ENCODE measurements around the gene DNHD1. TPM values are rescaled to one million over a fixed set of nuclear protein-coding genes. Genes with fewer than 3 reads are reported as not detected.
A peak's percentile ranks its signal among the peaks of the same experiment; 100 is the strongest.

The DNHD1 gene
- total and polyA plus RNA-seq, 2 of the 13 experiments (the other 11 are each of a cell fraction or from before 2014, with no cell fraction given), result 2.7 to 9.3 TPM

DNA sequence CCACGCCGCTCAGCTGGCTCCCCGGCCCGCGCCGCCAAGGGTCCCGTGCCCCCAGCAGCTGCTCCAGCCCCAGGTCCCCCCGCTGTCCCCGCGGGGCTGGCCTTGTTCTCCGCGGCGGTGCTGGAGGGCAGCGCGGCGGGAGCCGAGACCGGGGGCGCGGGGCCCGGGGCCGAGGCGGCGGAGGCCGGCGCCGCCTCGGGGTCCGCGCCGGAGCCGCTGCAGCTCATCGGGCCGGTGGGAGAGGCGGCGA lies 114.8 kb downstream of the DNHD1 start:
- no peak for FAIRE-seq

DNA sequence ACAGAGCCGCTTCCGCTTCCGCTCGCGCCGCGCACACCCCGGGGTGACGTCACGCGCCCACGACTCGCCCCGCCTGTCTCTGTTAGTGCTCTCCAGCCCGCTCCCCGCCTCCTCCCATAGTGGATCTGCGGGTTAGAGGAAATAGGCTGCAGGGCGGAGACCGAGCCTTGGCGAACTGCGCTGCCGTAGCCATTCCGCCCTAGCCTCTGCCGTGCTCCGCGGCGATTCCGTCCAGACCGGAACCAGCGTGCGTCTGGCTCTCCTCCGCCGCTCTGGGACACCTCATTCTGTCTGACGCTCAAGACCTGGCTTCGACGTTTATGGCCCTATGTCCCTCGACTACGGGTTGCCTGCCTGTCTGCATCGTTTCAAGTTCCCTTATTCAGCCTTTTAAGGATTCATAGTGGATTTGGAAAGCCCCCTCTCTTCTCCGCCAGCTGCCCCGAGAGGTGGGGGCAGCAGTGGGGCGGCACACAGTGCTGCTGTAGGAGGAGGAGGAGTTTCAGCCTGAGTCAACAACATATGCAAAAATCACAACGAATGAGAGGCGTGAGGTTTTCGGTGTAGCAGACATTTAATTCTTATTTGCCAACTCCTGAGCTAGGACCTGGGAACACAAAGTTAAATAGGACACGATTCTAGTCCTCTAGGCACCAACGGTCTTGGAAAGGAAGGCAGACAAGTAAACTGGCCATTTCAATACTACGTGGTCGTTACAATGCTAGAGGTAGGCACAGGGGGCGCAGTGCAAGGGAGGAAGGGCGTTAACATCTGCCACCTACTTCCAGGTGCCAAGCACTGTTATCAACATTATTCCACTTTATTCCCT lies 115.3 kb downstream of the DNHD1 start, which contains the start of gene TAF10:
Gene TAF10, minus strand, starts transcription at position 4 of the 829 bp plus-strand sequence. CDS start 27 bp downstream, outside the sequence.
- intact Hi-C loops (cut with micrococcal nuclease; ENCODE audit: unreplicated experiment), result loop anchor here (1.0 to 5.0 kb wide), 2 partner anchors 71 to 130 kb away; partner anchors contain the start of genes ARFIP2, MRPL17 and TIMM10B
- Histone ChIP-seq H3K27ac (ENCODE audit: extremely low read length, insufficient read depth, low read length) (peak within 1 kb of the TSS; percentile 93), H3K36me3 (replicated peaks in 1 of 2; ENCODE audit: control insufficient read depth in 1 of 2, insufficient read depth in 2 of 2, low read length in 2 of 2) (peaks cover 24 to 50% of the 10 kb centered on the region in 2 experiments), H3K4me1 (ENCODE audit: insufficient read depth, low read length) (peaks cover 36% of the 10 kb centered on the region), H3K27me3 (ENCODE audit: control insufficient read depth in 1 of 2, insufficient read depth in 2 of 2, low read length in 2 of 2) (no peaks in the 10 kb centered on the region), H2AFZ (ENCODE audit: low read length) (no peak within 1 kb of the TSS), H4K20me1 (ENCODE audit: insufficient read depth, low read length) (no peaks in the 10 kb centered on the region), H3K9me3 (ENCODE audit: low read length) (no peaks in the 10 kb centered on the region), H3K9ac (ENCODE audit: insufficient read depth, low read depth, low read length) (peak within 1 kb of the TSS; percentile 96), H3K4me2 (ENCODE audit: low read depth, low read length) (peak within 1 kb of the TSS; percentile 96), H3K79me2 (ENCODE audit: insufficient read depth, low read length) (peaks cover 7% of the 10 kb centered on the region), H3K4me3 (replicated peaks in 1 of 3; ENCODE audit: insufficient read depth in 1 of 3, low read depth in 2 of 3, low read length in 3 of 3) (peak within 1 kb of the TSS; percentile 81 to 93 (median 86))
- peak; percentile 87 for DNase-seq (ENCODE audit: low spot score)
- ChIA-PET CTCF (ENCODE audit: low intra/inter-chr PET ratio, low total read pairs) (no interaction called here), POLR2A (interaction anchor here (0.6 to 3.1 kb wide), 10 partner anchors 8 to 222 kb away, joined by 3 to 24 read pairs (median 4); partner anchors contain the start of genes ARFIP2, ILK, MRPL17 and RRP8)
- TSS peak; percentile 96 for BruUV-seq (replicated peaks)
- WGBS (ENCODE audit: low lambda C conversion rate), result 2% methylated on average over 14 of the region's 51 CpGs
- in situ Hi-C loops (cut with HindIII; ENCODE audit: extremely low pct_ligation_motif_present, low pct_unique_long_range_greater_than_20kb), result no loop called here
- FAIRE-seq, result peak; percentile 68
- ATAC-seq, result peak; percentile 92
- no peak for TF ChIP-seq ZNF446 (CRISPR knock-in tag; IDR thresholded peaks at IDR 0.05)
- TF ChIP-seq ZNF570 (CRISPR knock-in tag; IDR thresholded peaks at IDR 0.05; ENCODE audit: borderline replicate concordance), result no peak
- no peak for TF ChIP-seq MAF1 (CRISPR knock-in tag; IDR thresholded peaks at IDR 0.05; ENCODE audit: borderline replicate concordance)
- TF ChIP-seq, protein P1, sequence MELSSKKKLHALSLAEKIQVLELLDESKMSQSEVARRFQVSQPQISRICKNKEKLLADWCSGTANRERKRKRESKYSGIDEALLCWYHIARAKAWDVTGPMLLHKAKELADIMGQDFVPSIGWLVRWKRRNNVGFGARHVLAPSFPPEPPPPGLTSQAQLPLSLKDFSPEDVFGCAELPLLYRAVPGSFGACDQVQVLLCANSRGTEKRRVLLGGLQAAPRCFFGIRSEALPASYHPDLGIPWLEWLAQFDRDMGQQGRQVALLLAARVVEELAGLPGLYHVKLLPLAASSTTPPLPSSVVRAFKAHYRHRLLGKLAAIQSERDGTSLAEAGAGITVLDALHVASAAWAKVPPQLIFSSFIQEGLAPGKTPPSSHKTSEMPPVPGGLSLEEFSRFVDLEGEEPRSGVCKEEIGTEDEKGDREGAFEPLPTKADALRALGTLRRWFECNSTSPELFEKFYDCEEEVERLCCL (CRISPR knock-in tag; IDR thresholded peaks at IDR 0.05; ENCODE audit: borderline replicate concordance), result 0 out of 2 replicates have a peak, but pooled peaks have one; percentile 67
- no peak for TF ChIP-seq RFX1 (IDR thresholded peaks at IDR 0.05)
- TF ChIP-seq, protein P2, sequence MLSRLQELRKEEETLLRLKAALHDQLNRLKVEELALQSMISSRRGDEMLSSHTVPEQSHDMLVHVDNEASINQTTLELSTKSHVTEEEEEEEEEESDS (CRISPR knock-in tag; IDR thresholded peaks at IDR 0.05; ENCODE audit: borderline replicate concordance), result 0 out of 2 replicates have a peak, but pooled peaks have one; percentile 4
- no peak for TF ChIP-seq ZNF496 (CRISPR knock-in tag; IDR thresholded peaks at IDR 0.05; ENCODE audit: insufficient replicate concordance)
- TF ChIP-seq AKAP8 (CRISPR knock-in tag; IDR thresholded peaks at IDR 0.05), result peak; percentile 86
- TF ChIP-seq ZNF251 (CRISPR knock-in tag; IDR thresholded peaks at IDR 0.05), result no peak
- TF ChIP-seq ZNF724P (CRISPR knock-in tag; IDR thresholded peaks at IDR 0.05; ENCODE audit: borderline replicate concordance), result 0 out of 2 replicates have a peak, but pooled peaks have one; percentile 49

More for the DNA sequence above, 114.8 kb downstream of the DNHD1 start:
- intact Hi-C loops (cut with micrococcal nuclease; ENCODE audit: unreplicated experiment) (loop anchor here (1.0 to 5.0 kb wide), 2 partner anchors 71 to 130 kb away; partner anchors contain the start of genes ARFIP2, MRPL17 and TIMM10B), in situ Hi-C loops (cut with HindIII; ENCODE audit: extremely low pct_ligation_motif_present, low pct_unique_long_range_greater_than_20kb) (no loop called here)
- H3K4me3 ChIP-seq (replicated peaks in 1 of 3; ENCODE audit: insufficient read depth in 1 of 3, low read depth in 2 of 3, low read length in 3 of 3), result peak overlapping the region; percentile 81 to 93 (median 86)
- POLR2A ChIA-PET, result interaction anchor here (0.6 to 3.1 kb wide), 9 partner anchors 8 to 222 kb away, joined by 3 to 24 read pairs (median 4); partner anchors contain the start of genes ARFIP2, ILK, MRPL17 and RRP8
- H4K20me1 ChIP-seq (ENCODE audit: insufficient read depth, low read length), result no peaks in the 10 kb centered on the region
- CTCF ChIA-PET (ENCODE audit: low intra/inter-chr PET ratio, low total read pairs), result no interaction called here
- peak overlapping the region; percentile 96 for H3K4me2 ChIP-seq (ENCODE audit: low read depth, low read length)
- H3K9ac ChIP-seq (ENCODE audit: insufficient read depth, low read depth, low read length), result peak overlapping the region; percentile 96
- no peaks in the 10 kb centered on the region for H3K27me3 ChIP-seq (ENCODE audit: control insufficient read depth in 1 of 2, insufficient read depth in 2 of 2, low read length in 2 of 2)
- peak overlapping the region; percentile 93 for H3K27ac ChIP-seq (ENCODE audit: extremely low read length, insufficient read depth, low read length)
- DNase-seq (ENCODE audit: low spot score) (no peak), ATAC-seq (no peak)
- BruUV-seq (replicated peaks), result no TSS peak
- WGBS (ENCODE audit: low lambda C conversion rate), result no CpG with 5 or more reads among the region's 36 CpGs
- H3K9me3 ChIP-seq (ENCODE audit: low read length), result no peaks in the 10 kb centered on the region
- peaks cover 12% of the 10 kb centered on the region for H3K79me2 ChIP-seq (ENCODE audit: insufficient read depth, low read length)
- H2AFZ ChIP-seq (ENCODE audit: low read length), result no peak overlapping the region
- peaks cover 40% of the 10 kb centered on the region for H3K4me1 ChIP-seq (ENCODE audit: insufficient read depth, low read length)
- peaks cover 24 to 52% of the 10 kb centered on the region in 2 experiments for H3K36me3 ChIP-seq (replicated peaks in 1 of 2; ENCODE audit: control insufficient read depth in 1 of 2, insufficient read depth in 2 of 2, low read length in 2 of 2)
- TF ChIP-seq ZSCAN20 (CRISPR knock-in tag; IDR thresholded peaks at IDR 0.05; ENCODE audit: borderline replicate concordance), result no peak
- TF ChIP-seq ZBTB42 (CRISPR knock-in tag; IDR thresholded peaks at IDR 0.05), result peak; percentile 27; the same call in 1 of the 2 replicates
- TF ChIP-seq, protein P3, sequence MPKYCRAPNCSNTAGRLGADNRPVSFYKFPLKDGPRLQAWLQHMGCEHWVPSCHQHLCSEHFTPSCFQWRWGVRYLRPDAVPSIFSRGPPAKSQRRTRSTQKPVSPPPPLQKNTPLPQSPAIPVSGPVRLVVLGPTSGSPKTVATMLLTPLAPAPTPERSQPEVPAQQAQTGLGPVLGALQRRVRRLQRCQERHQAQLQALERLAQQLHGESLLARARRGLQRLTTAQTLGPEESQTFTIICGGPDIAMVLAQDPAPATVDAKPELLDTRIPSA (CRISPR knock-in tag; IDR thresholded peaks at IDR 0.05; ENCODE audit: borderline replicate concordance), result 0 out of 2 replicates have a peak, but pooled peaks have one; percentile 18
- TF ChIP-seq GFI1 (CRISPR knock-in tag; IDR thresholded peaks at IDR 0.05; ENCODE audit: borderline replicate concordance), result 0 out of 2 replicates have a peak, but pooled peaks have one; percentile 52
- peak; percentile 50 for TF ChIP-seq HNRNPK (IDR thresholded peaks at IDR 0.05; ENCODE audit: low read depth, low read length, poor library complexity, severe bottlenecking)
- TF ChIP-seq ZFP82 (CRISPR knock-in tag; IDR thresholded peaks at IDR 0.05; ENCODE audit: borderline replicate concordance), result peak; percentile 85; the same call in 1 of the 2 replicates
- 0 out of 2 replicates have a peak, but pooled peaks have one; percentile 47 for TF ChIP-seq ZNF816 (CRISPR knock-in tag; IDR thresholded peaks at IDR 0.05; ENCODE audit: borderline replicate concordance)
- 0 out of 2 replicates have a peak, but pooled peaks have one; percentile 33 for TF ChIP-seq KDM5A (IDR thresholded peaks at IDR 0.05; ENCODE audit: borderline replicate concordance, low read length)
- no peak for TF ChIP-seq RFX3 (CRISPR knock-in tag; IDR thresholded peaks at IDR 0.05)

All from HepG2 (cell line).